ENCODE measurements around the gene RAB30.

GRCh38 chr11:83088965-83089364 is 17.3 kb upstream of the RAB30 start:
- TF ChIP-seq TEAD4 (IDR thresholded peaks at IDR 0.05), result no peak
- TF ChIP-seq NFIC (IDR thresholded peaks at IDR 0.05), result no peak
- no peak for TF ChIP-seq YY1 (IDR thresholded peaks at IDR 0.05; ENCODE audit: low read depth)
- TF ChIP-seq USF1 (IDR thresholded peaks at IDR 0.05), result no peak
- no peak for TF ChIP-seq MAX (IDR thresholded peaks at IDR 0.05)
- no peak for TF ChIP-seq CREB1 (IDR thresholded peaks at IDR 0.05; ENCODE audit: low read depth)

All from Ishikawa (cell line).